Left hindlimb (tissue), 1 donor: ENCODE results near the gene ARHGAP4.

Experiments
- DNase-seq: peaks from one replicate; pipeline ENCODE4 v3.0.0-alpha.2; 2018

Gene ARHGAP4

GRCh38 chrX:153944140-153944799, 18.2 kb upstream of the ARHGAP4 start, which contains the start of gene RENBP:
RENBP (minus strand) TSS chrX:153944643; CDS start chrX:153944610, 33 bp downstream.
- DNase-seq, result no peak

DNA sequence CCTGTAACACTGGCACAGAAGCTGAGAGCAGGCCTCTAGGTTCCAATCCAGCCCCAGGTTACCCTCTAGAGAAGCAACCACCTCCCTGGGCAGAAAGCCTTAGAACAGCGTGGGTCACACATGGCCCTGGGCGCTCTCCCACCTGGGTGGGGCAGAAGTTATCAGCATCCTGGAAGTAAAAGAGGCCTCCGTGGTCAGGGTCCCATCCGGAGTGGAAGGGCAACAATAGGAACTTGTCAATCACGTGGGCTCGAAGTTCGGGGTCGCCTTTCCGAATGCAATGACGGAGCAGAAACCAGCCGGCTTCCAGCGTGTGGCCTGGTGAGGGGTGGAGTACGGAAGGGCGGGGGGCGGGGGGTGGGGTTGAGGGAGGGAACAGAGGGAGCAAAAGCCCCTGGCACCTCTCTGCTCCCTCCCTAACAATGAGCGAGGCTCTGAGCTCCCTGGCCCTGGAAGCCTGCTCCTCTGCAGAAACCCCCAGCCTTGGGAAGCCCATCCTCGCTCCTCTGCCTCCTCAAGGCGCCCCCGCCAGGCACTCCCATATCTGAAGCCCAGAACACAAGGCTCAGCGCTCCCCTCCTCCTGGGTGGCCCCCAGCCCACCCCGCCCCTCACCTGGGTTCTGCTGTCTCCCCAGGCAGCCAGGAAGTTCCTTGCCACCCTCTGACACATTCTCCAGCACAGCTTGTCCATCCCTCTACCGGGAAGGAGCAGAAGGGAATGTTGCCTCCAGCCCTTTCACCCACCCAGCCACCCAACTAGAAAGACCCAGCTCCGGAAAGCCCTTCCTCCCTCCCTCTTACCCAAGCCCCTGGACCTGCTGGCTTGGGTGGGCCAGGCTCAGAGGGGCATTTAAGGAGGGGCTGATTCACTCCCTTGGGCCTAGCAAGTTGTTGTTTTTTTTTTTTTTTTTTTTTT, 15.5 kb upstream of the ARHGAP4 start:
- no peak for DNase-seq

GRCh38 chrX:153939573-153939972, 13.5 kb upstream of the ARHGAP4 start:
- DNase-seq, result no peak

GRCh38 chrX:153938226-153938786, 12.2 kb upstream of the ARHGAP4 start:
- no peak for DNase-seq

- DNase-seq, result no peak
Observed at GRCh38 chrX:153937056-153937455, 11.0 kb upstream of the ARHGAP4 start.

DNA sequence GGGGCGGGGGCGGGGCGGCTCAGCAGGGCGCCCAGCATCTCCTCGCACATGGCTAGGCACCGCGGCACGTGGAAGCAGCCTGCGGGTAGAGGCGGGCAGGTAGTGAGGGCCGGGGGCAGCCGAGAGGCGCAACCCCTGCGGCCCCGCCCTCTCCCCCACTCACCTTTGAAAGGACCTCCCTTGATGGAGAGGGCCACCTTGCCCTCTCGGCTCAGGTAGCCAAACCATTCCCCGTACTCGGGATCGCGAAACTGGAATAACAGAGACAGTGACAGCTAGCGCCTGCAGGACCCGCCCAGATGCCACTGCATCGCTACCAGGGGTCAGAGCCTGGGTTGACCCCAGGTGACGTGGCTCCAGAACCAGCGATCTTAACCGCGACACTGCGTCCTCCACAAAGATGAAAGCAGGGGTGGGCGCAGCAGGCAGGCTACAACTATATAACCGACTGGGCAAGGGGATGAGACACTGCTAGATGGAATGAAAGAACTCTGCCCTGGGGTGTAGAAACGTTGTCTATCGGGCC, 9.3 kb upstream of the ARHGAP4 start:
- no peak for DNase-seq

DNA sequence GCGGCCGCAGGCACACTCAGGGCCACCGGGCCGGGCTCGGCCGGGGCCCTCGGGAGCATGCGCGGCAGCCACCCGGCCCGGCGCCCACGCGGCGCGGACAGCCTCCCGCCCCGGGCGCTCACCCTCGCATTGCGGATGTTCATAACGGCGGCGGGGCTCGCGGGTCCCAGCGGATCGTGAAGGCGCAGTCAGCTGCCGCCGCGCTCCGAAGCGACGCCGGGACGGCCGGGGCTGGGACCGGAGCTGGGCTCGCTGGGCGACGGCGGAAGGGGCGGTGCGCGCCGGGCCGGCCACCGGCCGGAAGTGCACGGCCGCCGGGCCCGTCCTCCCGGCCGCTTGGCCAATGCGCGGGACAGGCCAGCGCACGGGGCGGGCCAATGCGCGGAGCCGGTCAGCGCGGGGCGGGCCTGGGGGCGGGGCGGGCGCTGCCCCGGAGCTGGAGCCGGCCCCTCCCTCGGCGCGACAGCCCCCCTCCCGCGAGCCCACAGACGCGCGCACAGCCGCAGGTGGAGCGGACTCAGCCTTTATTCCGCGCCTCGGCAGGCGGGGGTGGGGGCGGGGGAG, 8.8 kb upstream of the ARHGAP4 start, which contains the start of gene NAA10:
Gene NAA10, minus strand, starts transcription at position 276 of the 564 bp plus-strand sequence. Its CDS starts 133 bp downstream, at position 143.
- peak; percentile 79 for DNase-seq

DNA sequence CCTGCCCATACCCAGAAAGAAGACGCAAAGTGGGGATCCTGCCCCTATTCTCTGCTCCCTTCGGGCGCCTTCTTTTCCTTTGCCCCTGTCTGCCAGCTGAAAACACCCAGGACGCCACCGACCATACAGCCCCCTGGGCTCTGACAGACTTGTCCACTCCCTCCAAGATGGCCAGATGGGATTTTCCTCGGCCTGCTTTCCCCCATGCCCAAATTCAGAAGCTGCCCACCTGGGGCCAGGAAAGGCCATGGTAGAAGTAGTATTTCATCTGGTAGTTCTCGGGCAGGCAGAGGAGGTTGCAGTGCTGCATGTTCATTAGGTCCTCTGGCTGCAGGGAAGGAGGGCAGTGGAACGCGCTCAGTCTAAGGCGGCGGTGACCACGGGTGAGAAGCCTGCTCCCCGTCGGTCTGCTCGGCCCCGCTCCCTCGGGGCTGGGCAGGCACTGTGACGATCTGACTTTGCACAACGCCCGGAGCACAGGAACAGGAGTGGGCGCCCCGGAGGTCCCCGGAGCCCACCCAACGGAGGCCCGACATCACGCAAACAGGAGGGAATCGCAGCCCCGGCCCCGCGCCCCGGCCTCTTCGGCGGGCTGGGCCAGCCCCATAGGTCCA, 8.2 kb upstream of the ARHGAP4 start:
- DNase-seq, result no peak

GRCh38 chrX:153933748-153934147, 7.7 kb upstream of the ARHGAP4 start:
- DNase-seq, result no peak

GRCh38 chrX:153932220-153932915, 6.3 kb upstream of the ARHGAP4 start:
- DNase-seq, result peak; percentile 6

GRCh38 chrX:153931748-153932147, 5.7 kb upstream of the ARHGAP4 start:
- DNase-seq, result peak; percentile 18

- DNase-seq, result peak; percentile 9
Observed at GRCh38 chrX:153931151-153931550, 5.1 kb upstream of the ARHGAP4 start.

GRCh38 chrX:153930011-153930910, 4.2 kb upstream of the ARHGAP4 start:
- DNase-seq, result no peak

GRCh38 chrX:153929576-153929975, 3.5 kb upstream of the ARHGAP4 start:
- no peak for DNase-seq

- no peak for DNase-seq
Observed at GRCh38 chrX:153928846-153929245, 2.8 kb upstream of the ARHGAP4 start.

DNA sequence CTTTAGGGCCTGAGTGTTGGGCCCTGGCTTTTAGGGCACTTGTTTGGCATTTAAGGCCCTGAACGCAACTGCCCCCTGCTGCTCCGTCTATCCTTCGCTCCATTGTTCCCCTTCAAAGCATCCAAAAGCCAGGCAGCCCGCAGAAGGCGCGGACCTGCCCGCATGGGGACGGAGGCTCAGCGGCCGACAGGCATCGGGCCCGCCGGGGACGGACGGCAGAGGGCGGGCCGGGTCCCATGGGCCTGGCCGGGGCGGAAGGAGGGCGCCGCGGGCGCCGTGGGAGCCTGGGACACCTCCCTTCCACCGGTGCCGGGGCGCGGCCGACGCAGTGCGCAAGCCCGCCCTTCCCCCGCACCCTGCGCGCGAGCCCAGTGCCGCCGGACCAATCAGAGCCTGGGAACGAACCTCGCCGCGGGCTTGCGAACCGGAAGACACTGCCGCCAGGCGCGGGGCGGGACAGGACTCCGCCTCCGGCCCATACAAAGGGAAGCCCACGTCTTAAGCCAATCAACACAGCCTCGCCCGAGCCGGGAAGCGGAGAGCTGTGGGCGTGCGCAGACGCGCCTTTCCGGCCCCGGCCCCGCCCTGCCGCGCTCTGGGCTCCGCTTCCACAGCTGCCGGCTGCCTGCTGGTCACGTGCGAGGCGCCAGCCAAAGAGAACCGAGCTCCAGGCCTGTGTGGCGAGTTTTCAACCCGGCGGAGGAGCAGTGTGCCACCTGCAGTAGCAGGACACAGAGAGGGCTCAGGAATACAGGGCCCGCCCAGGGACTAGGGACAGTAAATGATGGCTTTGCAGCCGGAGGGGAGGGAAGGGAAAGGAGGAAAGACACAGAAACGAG, 2.1 kb upstream of the ARHGAP4 start:
- peak; percentile 96 for DNase-seq

DNA sequence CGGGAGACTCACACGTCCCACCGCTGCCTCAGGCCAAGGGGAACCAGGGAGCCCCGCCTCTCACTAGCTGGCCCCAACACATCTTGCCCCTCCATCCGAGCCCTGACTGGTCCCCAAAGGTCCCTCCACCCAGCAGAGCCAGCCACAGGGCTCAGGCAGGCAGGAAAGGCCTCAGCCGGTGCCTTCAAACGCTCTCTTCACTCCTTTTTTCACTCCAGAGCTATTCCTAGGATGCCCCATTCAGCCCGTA, 1.5 kb upstream of the ARHGAP4 start:
- DNase-seq, result no peak

DNA sequence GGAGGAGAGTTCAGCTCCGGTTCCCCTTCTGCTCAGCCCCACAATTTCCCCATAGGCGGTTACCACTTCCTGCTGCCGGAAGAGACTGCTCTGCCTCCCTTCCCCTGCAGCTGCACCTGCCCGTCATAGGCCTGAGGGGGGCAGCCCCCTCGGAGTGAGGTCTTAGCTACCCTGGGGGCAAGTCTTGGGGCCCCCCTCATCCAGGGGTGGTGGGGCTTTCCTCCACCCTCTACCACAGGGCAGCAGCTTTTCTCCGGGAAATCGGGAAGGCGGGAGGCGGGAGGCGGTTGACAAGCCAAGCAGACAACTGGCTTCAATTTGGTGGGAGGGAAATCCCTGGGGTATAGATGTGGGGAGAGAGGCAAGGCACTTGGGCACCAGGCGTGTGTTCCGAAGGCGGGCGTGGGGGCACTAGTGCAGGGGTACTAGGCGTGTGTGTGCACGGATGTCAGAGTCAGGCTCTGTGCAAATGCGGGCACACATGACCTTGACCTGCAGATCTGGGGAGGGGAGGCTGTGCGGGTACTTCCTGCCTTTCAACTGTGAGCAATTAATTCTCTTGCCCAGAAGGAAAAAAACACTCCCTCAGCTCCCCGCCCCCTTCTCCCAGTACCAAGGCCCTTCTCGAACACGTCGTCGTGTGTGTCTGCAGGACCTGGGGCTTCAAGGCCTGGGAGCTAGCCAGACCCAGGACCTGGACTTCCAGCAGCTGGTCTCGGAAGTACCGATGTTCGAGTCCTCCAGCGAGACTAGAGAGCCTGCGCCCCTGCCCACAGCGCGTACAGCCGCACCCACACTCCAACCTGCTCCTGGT, 1.0 kb upstream of the ARHGAP4 start:
- DNase-seq, result peak; percentile 73

GRCh38 chrX:153926552-153926857, 441 bp upstream of the ARHGAP4 start:
- DNase-seq, result no peak

DNA sequence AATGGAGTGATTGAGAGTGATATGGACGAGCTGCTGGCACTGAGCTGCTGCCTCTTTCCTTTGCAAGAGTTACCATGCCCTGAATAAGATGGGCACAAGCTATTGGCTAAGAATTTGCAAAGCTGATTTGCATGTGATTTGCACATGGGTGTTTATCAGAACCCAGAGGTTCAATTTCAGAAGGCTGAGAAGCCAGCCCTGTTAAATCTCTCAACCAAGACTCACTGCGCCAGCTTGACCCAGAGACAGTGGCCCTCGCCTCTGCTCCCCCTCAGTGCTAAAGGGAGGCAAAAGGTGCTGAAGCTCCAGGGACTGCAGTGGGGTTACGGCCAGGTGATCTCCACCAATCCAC, 701 bp downstream of the ARHGAP4 start:
- peak; percentile 17 for DNase-seq
